Mesenchymal stem cell (in vitro differentiated cells and primary cell): ENCODE results near the gene GPR39.

Experiments used
- DNase-seq: peaks from one replicate; pipeline ENCODE4 v3.0.0-alpha.2; 2013
- H2AFZ ChIP-seq: one replicate; pipeline ENCODE4 v1.6.1; 2013; ENCODE audit warnings: low read depth, mild to moderate bottlenecking, control low read depth, inconsistent platforms, low read length, moderate library complexity
- H2AK5ac ChIP-seq: 2 replicates; pipeline ENCODE4 v1.6.1; 2013; ENCODE audit warnings: low read length, moderate library complexity, mild to moderate bottlenecking, inconsistent platforms; ENCODE audit not compliant: severe bottlenecking
- H2BK120ac ChIP-seq: one replicate; pipeline ENCODE4 v1.6.1; 2013; ENCODE audit warnings: low read depth, mild to moderate bottlenecking, inconsistent platforms, low read length, moderate library complexity
- H2BK12ac ChIP-seq, 2 experiments: one replicate each; pipeline ENCODE4 v1.6.1; 2013; ENCODE audit warnings: inconsistent platforms in 2 of 2, low read length in 2 of 2, mild to moderate bottlenecking in 2 of 2, moderate library complexity in 2 of 2, control low read depth in 1 of 2
- H2BK15ac ChIP-seq: one replicate; pipeline ENCODE4 v1.6.1; 2013; ENCODE audit warnings: mild to moderate bottlenecking, low read depth, inconsistent platforms; ENCODE audit not compliant: poor library complexity, severe bottlenecking
- H2BK5ac ChIP-seq: 2 replicates; pipeline ENCODE4 v1.6.1; 2013; ENCODE audit warnings: low read depth, mild to moderate bottlenecking, low read length, control low read depth, inconsistent platforms; ENCODE audit not compliant: poor library complexity, severe bottlenecking
- H3K14ac ChIP-seq, 2 experiments: one replicate each; pipeline ENCODE4 v1.6.1; 2013; ENCODE audit warnings: inconsistent platforms in 2 of 2, low read length in 2 of 2, control low read depth in 1 of 2, mild to moderate bottlenecking in 1 of 2, moderate library complexity in 1 of 2
- H3K18ac ChIP-seq, 2 experiments: one replicate each; pipeline ENCODE4 v1.6.1; 2013; ENCODE audit warnings: inconsistent platforms in 2 of 2, low read length in 2 of 2, control low read depth in 1 of 2, low read depth in 1 of 2, mild to moderate bottlenecking in 1 of 2
- H3K23ac ChIP-seq, 2 experiments: one replicate each; pipeline ENCODE4 v1.6.1; 2013; ENCODE audit warnings: inconsistent platforms in 2 of 2, low read length in 2 of 2, mild to moderate bottlenecking in 2 of 2, moderate library complexity in 2 of 2, control low read depth in 1 of 2
- H3K27ac ChIP-seq: 2 replicates; pipeline ENCODE4 v1.5.1; 2013; ENCODE audit warnings: mild to moderate bottlenecking, moderate library complexity, low read length, control low read depth, inconsistent platforms; ENCODE audit not compliant: poor library complexity, severe bottlenecking
- H3K27me3 ChIP-seq, 2 experiments: 2 replicates each; pipeline versions ENCODE4 v1.6.1 to v1.7.0; 2013; ENCODE audit warnings: low read length in 2 of 2, mild to moderate bottlenecking in 2 of 2, moderate library complexity in 2 of 2, control low read depth in 1 of 2, inconsistent platforms in 1 of 2; ENCODE audit not compliant: control insufficient read depth in 1 of 2, insufficient read depth in 1 of 2
- H3K36me3 ChIP-seq, 2 experiments: 2 replicates each; pipeline versions ENCODE4 v1.6.1 to v1.7.0; 2013; ENCODE audit warnings: low read length in 2 of 2, control low read depth in 1 of 2, inconsistent platforms in 1 of 2, low read depth in 1 of 2, mild to moderate bottlenecking in 1 of 2; ENCODE audit not compliant: insufficient read depth in 2 of 2, control insufficient read depth in 1 of 2
- H3K4ac ChIP-seq, 2 experiments: one replicate each; pipeline ENCODE4 v1.6.1; 2013; ENCODE audit warnings: inconsistent platforms in 2 of 2, low read length in 2 of 2, mild to moderate bottlenecking in 2 of 2, moderate library complexity in 2 of 2, control low read depth in 1 of 2, low read depth in 1 of 2
- H3K4me1 ChIP-seq: 2 replicates; pipeline ENCODE4 v1.6.1; 2013; ENCODE audit warnings: low read depth, low read length, control low read depth; ENCODE audit not compliant: control insufficient read depth, insufficient read depth
- H3K4me2 ChIP-seq: 2 replicates; pipeline ENCODE4 v1.6.1; 2013; ENCODE audit warnings: low read length, mild to moderate bottlenecking, inconsistent platforms; ENCODE audit not compliant: poor library complexity, severe bottlenecking
- H3K4me3 ChIP-seq, 2 experiments: 2 replicates each; pipeline versions ENCODE4 v1.5.1 to v1.7.0; 2013; ENCODE audit warnings: low read length in 2 of 2, mild to moderate bottlenecking in 2 of 2, control low read depth in 1 of 2, low read depth in 1 of 2; ENCODE audit not compliant: insufficient read depth in 1 of 2
- H3K79me1 ChIP-seq: replicated peaks from 2 replicates; pipeline ENCODE4 v1.6.1; 2013; ENCODE audit warnings: mild to moderate bottlenecking, control low read depth, low read length, inconsistent platforms; ENCODE audit not compliant: poor library complexity, severe bottlenecking
- H3K9ac ChIP-seq: 2 replicates; pipeline ENCODE4 v1.7.0; 2013; ENCODE audit warnings: mild to moderate bottlenecking, low read length, moderate library complexity
- H3K9me3 ChIP-seq: 2 replicates; pipeline ENCODE4 v1.7.0; 2013; ENCODE audit warnings: mild to moderate bottlenecking, low read length; ENCODE audit not compliant: control insufficient read depth
- H4K8ac ChIP-seq: one replicate; pipeline ENCODE4 v1.6.1; 2013; ENCODE audit warnings: inconsistent platforms, mild to moderate bottlenecking, low read length, moderate library complexity
- H4K91ac ChIP-seq: one replicate; pipeline ENCODE4 v1.6.1; 2013; ENCODE audit warnings: mild to moderate bottlenecking, low read length, inconsistent platforms
- WGBS: methylation state at CpG from one replicate; pipeline ENCODE4 v1.1.7; 2013; ENCODE audit warnings: mixed read lengths; 5-methylcytosine and 5-hydroxymethylcytosine counted together

Gene GPR39

DNA sequence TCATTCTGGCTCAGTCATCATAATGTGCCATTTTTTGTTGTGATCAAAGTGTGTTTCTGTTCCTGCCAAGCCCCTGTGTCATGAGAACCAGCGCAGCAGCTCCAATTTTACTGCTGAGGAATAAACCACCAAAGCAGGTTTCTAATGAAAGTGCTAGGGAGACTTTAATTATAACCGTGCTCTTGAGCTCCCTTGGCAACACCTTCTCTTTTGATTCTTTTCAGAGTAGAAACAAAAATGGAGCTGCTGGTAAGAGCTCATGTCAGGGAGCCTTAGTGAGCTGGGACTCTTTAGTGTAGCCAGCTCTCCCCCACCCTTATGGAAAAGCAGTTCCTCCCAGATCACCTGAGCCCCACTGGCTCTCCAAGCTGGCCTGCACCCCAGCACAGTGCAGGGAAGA lies 179.1 kb downstream of the GPR39 start:
- H2BK12ac ChIP-seq: no peak overlapping the region
- peaks cover 15% of the 10 kb centered on the region for H3K79me1 ChIP-seq
- H3K27me3 ChIP-seq: no peaks in the 10 kb centered on the region
- WGBS: 86% methylated on average over 2 of the region's 2 CpGs
- H3K9me3 ChIP-seq: no peaks in the 10 kb centered on the region
- H4K91ac ChIP-seq: no peak overlapping the region
- no peak overlapping the region for H3K4me2 ChIP-seq
- H3K4me1 ChIP-seq: peaks cover 2% of the 10 kb centered on the region
- H3K18ac ChIP-seq: no peak overlapping the region
- H4K8ac ChIP-seq: no peak overlapping the region
- no peak overlapping the region for H3K27ac ChIP-seq
- no peak overlapping the region for H2BK120ac ChIP-seq
- H3K9ac ChIP-seq: no peak overlapping the region
- H2AFZ ChIP-seq: no peak overlapping the region
- DNase-seq: no peak
- no peak overlapping the region for H2AK5ac ChIP-seq
- H3K36me3 ChIP-seq: no peaks in the 10 kb centered on the region
- no peak overlapping the region for H3K4ac ChIP-seq
- no peak overlapping the region for H3K23ac ChIP-seq
- no peak overlapping the region for H2BK5ac ChIP-seq
- H3K4me3 ChIP-seq: no peak overlapping the region
- no peak overlapping the region for H2BK15ac ChIP-seq
- H3K14ac ChIP-seq: no peak overlapping the region

DNA sequence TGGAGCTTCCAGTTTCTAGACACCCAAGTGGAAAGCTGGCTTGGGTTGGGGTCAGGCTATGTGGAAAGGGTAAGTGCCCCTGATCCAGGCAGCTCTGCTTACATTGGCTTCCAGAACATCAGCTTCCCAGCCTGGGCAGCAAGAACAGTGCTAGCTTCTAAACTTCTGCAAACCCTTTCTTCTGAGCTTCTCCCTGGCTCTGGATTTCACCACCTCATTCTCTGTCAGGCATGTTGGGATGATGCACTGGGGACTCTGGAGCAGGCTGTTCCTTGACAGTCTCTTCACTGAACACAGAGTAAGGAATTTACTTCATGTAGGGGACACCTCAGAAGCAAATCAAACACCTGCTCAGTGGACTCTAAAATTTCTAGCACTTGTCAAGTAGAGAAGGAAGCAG lies 180.6 kb downstream of the GPR39 start:
- Histone ChIP-seq H3K4me3 (no peak overlapping the region), H3K18ac (no peak overlapping the region), H3K4me1 (peaks cover 2% of the 10 kb centered on the region), H3K9me3 (no peaks in the 10 kb centered on the region), H2AFZ (no peak overlapping the region), H3K9ac (no peak overlapping the region), H4K91ac (no peak overlapping the region), H2BK120ac (no peak overlapping the region), H2BK5ac (no peak overlapping the region), H4K8ac (no peak overlapping the region), H3K79me1 (peaks cover 15% of the 10 kb centered on the region), H3K23ac (no peak overlapping the region), H3K4me2 (no peak overlapping the region), H3K4ac (no peak overlapping the region), H3K27me3 (no peaks in the 10 kb centered on the region), H2BK15ac (no peak overlapping the region), H3K36me3 (no peaks in the 10 kb centered on the region), H2BK12ac (no peak overlapping the region), H3K14ac (no peak overlapping the region), H3K27ac (no peak overlapping the region), H2AK5ac (no peak overlapping the region)
- no peak for DNase-seq

DNA sequence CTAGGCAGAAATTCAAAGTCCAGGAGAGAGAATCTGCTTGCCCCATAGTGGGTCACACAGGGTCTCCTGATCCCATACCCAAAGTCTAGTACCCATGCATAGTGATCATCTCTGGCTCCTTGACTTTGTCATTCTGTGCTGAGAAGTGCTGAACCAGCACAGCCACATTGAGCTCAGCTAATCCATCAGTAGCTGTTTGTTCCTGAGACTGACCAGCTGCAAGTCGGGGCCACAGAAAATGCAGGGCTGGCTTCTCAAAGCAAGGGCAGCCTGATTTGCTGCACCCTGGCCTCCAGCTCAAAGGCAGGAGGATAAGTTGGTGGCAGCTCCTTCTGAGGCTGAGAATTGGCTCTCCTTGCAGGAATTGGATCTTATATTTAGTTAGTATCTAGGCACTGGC lies 181.2 kb downstream of the GPR39 start:
- no peaks in the 10 kb centered on the region for H3K36me3 ChIP-seq
- H3K18ac ChIP-seq: no peak overlapping the region
- peak overlapping the region; percentile 27 for H4K91ac ChIP-seq
- no peak overlapping the region for H3K4me2 ChIP-seq
- DNase-seq: no peak
- no peaks in the 10 kb centered on the region for H3K27me3 ChIP-seq
- H3K9me3 ChIP-seq: no peaks in the 10 kb centered on the region
- no peak overlapping the region for H2BK12ac ChIP-seq
- H3K27ac ChIP-seq: no peak overlapping the region
- H3K4me3 ChIP-seq: no peak overlapping the region
- peaks cover 15% of the 10 kb centered on the region for H3K79me1 ChIP-seq
- no peak overlapping the region for H2BK15ac ChIP-seq
- H2BK5ac ChIP-seq: no peak overlapping the region
- 97% methylated on average over 1 of the region's 1 CpG for WGBS
- no peak overlapping the region for H3K4ac ChIP-seq
- peaks cover 2% of the 10 kb centered on the region for H3K4me1 ChIP-seq
- H2AFZ ChIP-seq: no peak overlapping the region
- peak overlapping the region; percentile 79 for H2AK5ac ChIP-seq
- H4K8ac ChIP-seq: no peak overlapping the region
- no peak overlapping the region for H3K23ac ChIP-seq
- no peak overlapping the region for H3K14ac ChIP-seq
- H3K9ac ChIP-seq: no peak overlapping the region
- no peak overlapping the region for H2BK120ac ChIP-seq

DNA sequence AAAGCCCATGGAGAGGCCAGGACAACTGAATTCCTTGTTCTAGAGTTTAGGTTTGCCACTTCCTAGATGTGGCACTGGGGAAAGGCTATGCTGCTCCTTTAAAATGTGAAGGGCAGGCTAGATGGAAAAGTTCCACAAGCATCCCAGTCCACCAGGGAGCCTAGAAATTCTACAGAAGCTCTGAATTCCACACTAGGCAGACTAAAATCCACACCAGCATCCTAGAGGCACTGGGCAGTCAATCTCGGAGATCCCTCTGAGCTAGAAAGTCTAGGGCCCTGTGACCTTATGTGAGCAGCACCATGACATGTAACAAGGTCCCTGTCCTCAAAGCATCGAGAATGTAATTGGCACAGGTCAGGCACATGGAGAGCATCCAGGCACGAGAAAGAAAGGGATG lies 181.9 kb downstream of the GPR39 start:
- no peak overlapping the region for H2BK120ac ChIP-seq
- DNase-seq: no peak
- no peak overlapping the region for H4K8ac ChIP-seq
- no peak overlapping the region for H3K18ac ChIP-seq
- H3K14ac ChIP-seq: no peak overlapping the region
- H4K91ac ChIP-seq: no peak overlapping the region
- H3K4me3 ChIP-seq: no peak overlapping the region
- H3K4ac ChIP-seq: no peak overlapping the region
- no peaks in the 10 kb centered on the region for H3K27me3 ChIP-seq
- no peak overlapping the region for H3K23ac ChIP-seq
- H2AFZ ChIP-seq: no peak overlapping the region
- H3K27ac ChIP-seq: no peak overlapping the region
- H3K79me1 ChIP-seq: peaks cover 15% of the 10 kb centered on the region
- WGBS: 92% methylated on average over 2 of the region's 3 CpGs
- H2BK15ac ChIP-seq: no peak overlapping the region
- H2BK12ac ChIP-seq: no peak overlapping the region
- H2AK5ac ChIP-seq: no peak overlapping the region
- no peak overlapping the region for H3K9ac ChIP-seq
- peaks cover 2% of the 10 kb centered on the region for H3K4me1 ChIP-seq
- no peak overlapping the region for H3K4me2 ChIP-seq
- no peaks in the 10 kb centered on the region for H3K36me3 ChIP-seq
- no peaks in the 10 kb centered on the region for H3K9me3 ChIP-seq
- H2BK5ac ChIP-seq: no peak overlapping the region
